Esophagus squamous epithelium (tissue), 4 donors: ENCODE measurements around the gene TERT.

Experiments used
- POLR2A ChIP-seq, 4 donors: fragments of 450-650 bp; IDR thresholded peaks; one replicate each; pipeline ENCODE4 v1.6.1; 2017; ENCODE audit warnings: antibody characterized with exemption in 4 of 4, mild to moderate bottlenecking in 4 of 4, moderate library complexity in 3 of 4
- TF ChIP-seq, protein P1 (sequence below), 6 experiments: fragments of 450-650 bp in 4 of 6; fragments of 200-600 bp in 2 of 6; sonication (generic) in 2 of 6; IDR thresholded peaks; one replicate each; pipeline ENCODE4 v1.5.1; 2016 to 2019; ENCODE audit warnings: antibody characterized with exemption in 6 of 6, mild to moderate bottlenecking in 4 of 6, moderate library complexity in 4 of 6

DNA sequence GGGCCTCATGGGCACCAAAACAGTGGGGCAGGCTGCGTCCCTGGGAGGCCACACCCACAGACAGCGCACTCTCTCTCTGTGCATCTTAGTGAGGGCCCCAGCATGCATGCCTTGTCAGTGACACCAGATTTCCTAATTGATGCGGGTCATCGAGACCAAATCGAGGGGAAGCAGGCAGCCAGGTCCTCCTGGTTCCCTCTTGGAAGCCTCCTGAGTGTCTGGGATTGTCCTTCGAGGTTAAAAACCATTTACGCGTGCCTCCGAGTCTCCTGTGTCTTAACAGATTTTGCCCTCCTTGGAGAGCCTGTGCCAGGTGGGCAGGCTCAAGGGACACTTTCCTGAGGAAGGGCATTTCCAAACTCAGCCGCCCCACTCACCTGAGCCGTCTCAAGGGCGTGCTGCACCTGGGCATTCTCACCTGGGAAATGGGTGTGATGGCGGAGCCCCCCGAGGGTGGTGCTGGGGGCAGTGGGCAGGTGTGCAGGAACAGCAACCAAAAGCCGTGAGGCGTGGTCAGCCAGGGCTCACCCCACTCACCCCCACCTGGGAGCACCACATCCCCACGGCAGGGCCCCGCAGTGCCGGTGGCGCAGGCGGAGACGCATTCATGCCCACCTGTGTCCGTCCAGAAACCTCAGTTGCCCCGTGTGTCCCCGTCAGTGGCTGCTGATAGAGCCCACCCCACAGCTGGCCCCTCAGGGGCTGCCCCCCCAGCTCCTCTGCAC, 90.7 kb downstream of the TERT start:
- TF ChIP-seq, protein P1, sequence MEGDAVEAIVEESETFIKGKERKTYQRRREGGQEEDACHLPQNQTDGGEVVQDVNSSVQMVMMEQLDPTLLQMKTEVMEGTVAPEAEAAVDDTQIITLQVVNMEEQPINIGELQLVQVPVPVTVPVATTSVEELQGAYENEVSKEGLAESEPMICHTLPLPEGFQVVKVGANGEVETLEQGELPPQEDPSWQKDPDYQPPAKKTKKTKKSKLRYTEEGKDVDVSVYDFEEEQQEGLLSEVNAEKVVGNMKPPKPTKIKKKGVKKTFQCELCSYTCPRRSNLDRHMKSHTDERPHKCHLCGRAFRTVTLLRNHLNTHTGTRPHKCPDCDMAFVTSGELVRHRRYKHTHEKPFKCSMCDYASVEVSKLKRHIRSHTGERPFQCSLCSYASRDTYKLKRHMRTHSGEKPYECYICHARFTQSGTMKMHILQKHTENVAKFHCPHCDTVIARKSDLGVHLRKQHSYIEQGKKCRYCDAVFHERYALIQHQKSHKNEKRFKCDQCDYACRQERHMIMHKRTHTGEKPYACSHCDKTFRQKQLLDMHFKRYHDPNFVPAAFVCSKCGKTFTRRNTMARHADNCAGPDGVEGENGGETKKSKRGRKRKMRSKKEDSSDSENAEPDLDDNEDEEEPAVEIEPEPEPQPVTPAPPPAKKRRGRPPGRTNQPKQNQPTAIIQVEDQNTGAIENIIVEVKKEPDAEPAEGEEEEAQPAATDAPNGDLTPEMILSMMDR (IDR thresholded peaks at IDR 0.05): no peak
- no peak for TF ChIP-seq POLR2A (IDR thresholded peaks at IDR 0.05)
